Common myeloid progenitor, CD34-positive (primary cell): ENCODE results near the gene PPFIA1.
A peak's percentile ranks its signal among the peaks of the same experiment; 100 is the strongest.

Experiments used
- CTCF ChIA-PET: fragments of 350-600 bp; sonication (Branson Sonifier 250); formaldehyde crosslinking; loops from one replicate; lab custom pipeline; 2021; ENCODE audit warnings: antibody characterized with exemption; lab: Charles Lee
- POLR2A ChIA-PET: fragments of 350-600 bp; sonication (Branson Sonifier 250); formaldehyde crosslinking; loops from one replicate; lab custom pipeline; 2021; ENCODE audit warnings: antibody characterized with exemption; lab: Charles Lee
- DNase-seq, 3 donors: peaks; one replicate each; pipeline versions ENCODE4 v3.0.0 to v3.0.0-alpha.2; 2013
- H3K27ac ChIP-seq, 2 experiments: 1 replicate in 1 of 2; 2 replicates in 1 of 2; pipeline ENCODE4 v1.7.0; 2013; ENCODE audit warnings: inconsistent platforms in 2 of 2, low read length in 2 of 2, mild to moderate bottlenecking in 2 of 2, low read depth in 1 of 2, moderate library complexity in 1 of 2; ENCODE audit not compliant: severe bottlenecking in 2 of 2, insufficient read depth in 1 of 2, poor library complexity in 1 of 2
- H3K27me3 ChIP-seq, 5 experiments: replicated peaks in 2 of 5; 1 replicate in 3 of 5; 2 replicates in 2 of 5; pipeline versions ENCODE4 v1.6.1 to v1.7.0; 2013; ENCODE audit warnings: low read length in 4 of 5, mild to moderate bottlenecking in 2 of 5, moderate library complexity in 2 of 5, inconsistent platforms in 1 of 5; ENCODE audit not compliant: insufficient read depth in 5 of 5, control insufficient read depth in 4 of 5
- H3K36me3 ChIP-seq, 4 experiments: 1 replicate in 2 of 4; 2 replicates in 2 of 4; pipeline versions ENCODE4 v1.6.1 to v1.7.0; 2013; ENCODE audit warnings: low read length in 3 of 4, control low read depth in 1 of 4, mild to moderate bottlenecking in 1 of 4; ENCODE audit not compliant: control insufficient read depth in 4 of 4, insufficient read depth in 4 of 4
- H3K4me1 ChIP-seq, 4 experiments: 1 replicate in 3 of 4; 2 replicates in 1 of 4; pipeline versions ENCODE4 v1.6.1 to v1.7.1; 2013; ENCODE audit warnings: low read length in 3 of 4, mild to moderate bottlenecking in 3 of 4, control low read depth in 1 of 4, inconsistent platforms in 1 of 4, moderate library complexity in 1 of 4; ENCODE audit not compliant: control insufficient read depth in 4 of 4, insufficient read depth in 4 of 4; ENCODE audit errors: control extremely low read depth in 1 of 4
- H3K4me3 ChIP-seq, 7 experiments: 1 replicate in 4 of 7; 2 replicates in 3 of 7; pipeline versions ENCODE4 v1.5.1 to v1.7.0; 2013; ENCODE audit warnings: mild to moderate bottlenecking in 7 of 7, low read length in 6 of 7, moderate library complexity in 6 of 7, inconsistent platforms in 2 of 7, low read depth in 2 of 7, control low read depth in 1 of 7; ENCODE audit not compliant: insufficient read depth in 4 of 7, control insufficient read depth in 1 of 7; ENCODE audit errors: extremely low read depth in 1 of 7
- H3K9me3 ChIP-seq, 5 experiments: 1 replicate in 4 of 5; 2 replicates in 1 of 5; pipeline versions ENCODE4 v1.6.1 to v1.7.1; 2013; ENCODE audit warnings: low read length in 4 of 5, mild to moderate bottlenecking in 2 of 5, inconsistent platforms in 1 of 5, low read depth in 1 of 5, moderate library complexity in 1 of 5; ENCODE audit not compliant: control insufficient read depth in 4 of 5, insufficient read depth in 2 of 5; ENCODE audit errors: control extremely low read depth in 1 of 5
- WGBS: methylation state at CpG from one replicate; pipeline ENCODE4 v1.1.5; 2013; ENCODE audit not compliant: insufficient coverage; 5-methylcytosine and 5-hydroxymethylcytosine counted together

The PPFIA1 gene

DNA sequence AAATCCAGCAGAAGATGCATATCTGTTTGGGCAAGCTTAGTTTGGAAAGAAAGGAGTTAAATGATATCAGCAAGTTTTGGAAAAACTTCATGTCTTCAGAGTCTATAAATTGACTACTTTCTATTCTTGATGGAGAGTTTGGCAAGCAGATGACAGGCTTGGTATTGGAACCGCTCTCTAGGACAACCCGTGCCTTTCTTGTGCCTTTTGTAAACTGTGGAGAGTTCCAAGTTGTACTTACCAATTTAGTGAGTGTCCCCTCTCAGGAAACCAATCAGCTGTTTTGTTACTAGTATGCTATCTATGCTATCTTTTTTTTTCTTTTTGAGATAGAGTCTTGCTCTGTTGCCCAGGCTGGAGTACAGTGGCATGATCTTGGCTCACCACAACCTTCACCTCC, 84.1 kb downstream of the PPFIA1 start:
- H3K27me3 ChIP-seq = no peaks in the 10 kb centered on the region
- POLR2A ChIA-PET = interaction anchor here (0.5 kb wide), 1 partner anchor 26 kb away, joined by 4 read pairs; no protein-coding TSS in a partner anchor
- DNase-seq = no peak
- no peaks in the 10 kb centered on the region for H3K9me3 ChIP-seq
- peaks cover 0 to 17% (median 3%) of the 10 kb centered on the region in 4 experiments for H3K4me1 ChIP-seq
- CTCF ChIA-PET = interaction anchor here (0.7 kb wide), 1 partner anchor 16 kb away, joined by 3 read pairs; no protein-coding TSS in a partner anchor
- H3K27ac ChIP-seq = no peak overlapping the region
- peaks cover 13 to 47% (median 35%) of the 10 kb centered on the region in 4 experiments for H3K36me3 ChIP-seq
- WGBS = 94% methylated on average over 2 of the region's 2 CpGs
- H3K4me3 ChIP-seq = no peak overlapping the region

DNA sequence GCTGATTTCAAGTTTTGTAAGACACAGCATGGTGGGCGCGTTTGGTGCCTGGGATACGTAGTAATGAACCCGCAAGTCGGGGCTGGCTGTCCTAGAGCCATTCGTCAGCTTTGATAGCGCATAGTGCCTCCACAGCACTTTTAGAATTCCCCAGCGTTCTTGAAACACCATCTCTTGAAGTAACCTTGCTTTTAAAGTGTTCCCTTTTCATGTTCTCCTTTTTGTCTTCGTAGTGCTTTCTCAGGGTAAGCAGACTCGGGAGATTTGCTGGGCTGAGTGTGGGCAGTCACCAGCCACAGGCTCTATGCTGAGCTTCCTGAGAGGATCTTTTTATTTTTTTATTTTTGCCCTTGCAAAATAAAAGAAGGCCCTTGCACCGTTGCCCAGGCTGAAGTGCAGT, 88.3 kb downstream of the PPFIA1 start:
- Histone ChIP-seq H3K27ac (no peak overlapping the region), H3K9me3 (no peaks in the 10 kb centered on the region), H3K27me3 (no peaks in the 10 kb centered on the region), H3K4me1 (peaks cover 0 to 22% (median 6%) of the 10 kb centered on the region in 4 experiments), H3K4me3 (peak overlapping the region in 1 of 7 experiments; percentile 14), H3K36me3 (peaks cover 17 to 58% (median 49%) of the 10 kb centered on the region in 4 experiments)
- ChIA-PET CTCF (no interaction called here), POLR2A (no interaction called here)
- DNase-seq = peak; percentile 36 to 79 (median 72)
- 27% methylated on average over 9 of the region's 11 CpGs for WGBS

DNA sequence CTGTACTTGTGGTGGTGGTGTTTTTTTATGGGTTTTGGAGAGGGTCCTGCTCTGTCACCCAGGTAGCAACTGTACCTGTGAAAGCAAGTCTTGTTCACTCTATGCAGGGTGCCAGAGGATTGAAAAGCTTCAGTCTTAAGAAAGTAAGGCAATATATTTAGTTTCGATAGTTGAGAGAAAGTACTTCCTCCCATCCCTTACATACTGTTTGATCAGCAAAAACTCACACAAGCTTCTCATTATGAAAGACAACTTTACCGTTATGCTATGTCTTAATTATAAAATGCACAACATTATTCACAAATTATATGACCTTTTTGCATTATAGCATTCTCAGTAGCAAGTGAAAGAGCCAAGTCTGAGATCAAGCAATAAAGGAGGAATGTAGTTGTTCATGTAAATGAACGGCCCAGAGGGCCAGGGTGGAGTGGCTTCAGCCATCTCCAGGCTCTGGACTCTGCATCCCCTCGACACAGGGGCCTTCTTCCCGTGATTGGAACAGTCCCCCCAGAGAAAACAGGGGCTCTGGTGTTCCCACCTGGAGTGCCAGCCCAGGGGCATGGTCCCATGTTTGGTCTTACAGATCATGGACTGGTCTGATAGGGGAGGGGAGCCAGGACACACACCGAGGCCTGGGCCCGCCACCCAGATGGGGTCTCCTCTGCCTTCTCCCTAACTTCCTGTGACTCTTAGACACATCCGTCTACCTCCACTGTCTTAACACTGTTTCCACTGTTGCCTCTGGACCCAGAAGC, 89.1 kb downstream of the PPFIA1 start:
- Histone ChIP-seq H3K27ac (no peak overlapping the region), H3K4me1 (peaks cover 7 to 31% (median 14%) of the 10 kb centered on the region in 4 experiments), H3K9me3 (no peaks in the 10 kb centered on the region), H3K36me3 (peaks cover 15 to 50% (median 43%) of the 10 kb centered on the region in 4 experiments), H3K27me3 (no peaks in the 10 kb centered on the region), H3K4me3 (peak overlapping the region in 1 of 7 experiments; percentile 14)
- no peak for DNase-seq
- ChIA-PET CTCF (no interaction called here), POLR2A (no interaction called here)
- WGBS = 90% methylated on average over 4 of the region's 8 CpGs

DNA sequence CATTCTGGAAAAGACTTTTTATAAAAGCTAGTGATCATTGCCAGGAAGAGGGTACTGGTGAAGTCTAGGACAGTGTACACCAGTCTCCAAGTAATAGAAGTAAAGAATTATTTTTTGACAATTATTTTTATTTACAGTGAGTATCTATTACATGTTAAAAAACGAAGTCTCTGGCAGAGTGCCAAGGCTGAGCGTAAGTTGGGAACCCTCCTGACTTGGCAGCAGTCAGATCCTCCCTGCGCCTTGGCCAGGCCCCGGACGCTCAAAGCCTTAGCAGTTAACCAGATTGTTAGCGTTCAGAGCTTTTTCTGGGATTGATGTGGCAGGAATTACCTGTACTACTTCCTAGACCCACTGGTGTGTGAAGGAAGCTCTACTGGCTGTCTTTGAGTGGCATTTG, 89.7 kb downstream of the PPFIA1 start:
- Histone ChIP-seq H3K36me3 (peaks cover 15 to 47% (median 38%) of the 10 kb centered on the region in 4 experiments), H3K4me1 (peaks cover 13 to 37% (median 19%) of the 10 kb centered on the region in 4 experiments), H3K27ac (no peak overlapping the region), H3K27me3 (no peaks in the 10 kb centered on the region), H3K4me3 (no peak overlapping the region), H3K9me3 (no peaks in the 10 kb centered on the region)
- CTCF ChIA-PET = no interaction called here
- POLR2A ChIA-PET = no interaction called here
- 81% methylated on average over 4 of the region's 6 CpGs for WGBS
- DNase-seq = no peak

DNA sequence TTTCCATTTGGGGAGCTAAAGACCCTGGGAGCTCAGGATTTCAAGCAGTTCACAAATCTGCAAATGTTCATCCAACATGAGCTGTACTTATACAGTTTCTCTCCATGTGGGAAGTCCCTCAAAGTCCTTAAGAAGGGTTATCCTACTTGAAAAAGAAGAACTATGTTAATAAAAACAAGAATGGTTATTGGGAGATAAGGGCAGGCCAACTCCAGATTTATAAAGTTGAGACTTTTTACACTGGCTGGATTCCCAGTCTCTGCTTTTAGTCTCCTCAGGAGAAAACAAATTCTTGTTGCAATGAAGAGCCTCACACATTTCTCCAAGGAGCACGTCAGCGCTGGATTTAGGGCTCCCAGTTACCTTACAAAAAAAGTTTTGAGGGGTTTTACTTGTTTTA, 93.7 kb downstream of the PPFIA1 start:
- CTCF ChIA-PET = interaction anchor here (1.1 kb wide), 1 partner anchor 52 kb away, joined by 4 read pairs; no protein-coding TSS in a partner anchor
- peak overlapping the region in 1 of 7 experiments; percentile 63 for H3K4me3 ChIP-seq
- WGBS = no CpG with 5 or more reads among the region's 2 CpGs
- POLR2A ChIA-PET = no interaction called here
- H3K9me3 ChIP-seq = no peaks in the 10 kb centered on the region
- DNase-seq = no peak
- no peaks in the 10 kb centered on the region for H3K27me3 ChIP-seq
- peaks cover 28 to 50% (median 38%) of the 10 kb centered on the region in 4 experiments for H3K4me1 ChIP-seq
- peaks cover 9 to 26% (median 23%) of the 10 kb centered on the region in 4 experiments for H3K36me3 ChIP-seq
- no peak overlapping the region for H3K27ac ChIP-seq

DNA sequence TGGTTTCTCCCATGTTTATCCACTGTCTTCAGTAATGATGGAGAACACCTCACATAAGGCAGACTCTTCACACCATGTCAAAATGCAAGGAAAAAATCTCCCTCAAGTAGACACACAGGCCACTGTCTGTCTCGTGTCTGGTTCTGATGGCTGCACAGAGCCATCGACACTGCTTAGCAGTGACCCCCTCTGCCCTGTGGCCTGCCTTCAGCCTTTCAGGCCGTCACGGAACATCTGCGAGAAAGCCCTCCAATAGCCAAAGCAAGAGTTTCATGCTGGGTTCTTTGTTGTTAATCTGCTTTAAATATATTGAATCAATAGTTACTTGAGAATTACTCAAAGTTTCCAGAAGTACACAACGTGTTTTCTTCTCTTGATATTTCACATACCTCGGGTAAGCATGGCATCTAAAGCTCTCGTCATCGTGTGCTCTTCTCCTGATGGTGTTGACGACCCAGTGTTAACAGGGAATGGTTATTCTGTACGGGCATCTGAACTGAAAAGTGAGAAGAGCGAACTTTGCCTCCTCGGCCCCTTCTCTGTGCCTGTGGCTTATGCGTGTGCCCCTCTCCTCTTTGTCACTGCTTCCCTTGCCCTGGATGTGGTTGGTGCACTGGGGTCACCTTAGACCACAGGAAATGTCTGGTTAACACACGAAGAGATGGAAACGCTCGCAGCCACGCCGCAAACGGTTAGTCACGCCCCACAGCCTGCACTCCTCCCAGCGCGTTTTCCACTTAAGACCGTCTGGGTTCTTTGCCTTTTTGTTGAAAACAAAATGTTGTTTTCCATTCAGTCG, 94.5 kb downstream of the PPFIA1 start:
- peak overlapping the region in 1 of 2 experiments; percentile 19 for H3K27ac ChIP-seq
- H3K4me1 ChIP-seq = peaks cover 28 to 45% (median 38%) of the 10 kb centered on the region in 4 experiments
- H3K27me3 ChIP-seq = no peaks in the 10 kb centered on the region
- DNase-seq = peak; percentile 86 to 97 (median 96)
- no peaks in the 10 kb centered on the region for H3K9me3 ChIP-seq
- ChIA-PET CTCF (interaction anchor here (1.1 to 1.4 kb wide), 2 partner anchors 36 to 51 kb away, joined by 4 to 5 read pairs; no protein-coding TSS in a partner anchor), POLR2A (interaction anchor here (0.6 to 1.1 kb wide), 2 partner anchors 51 to 458 kb away, joined by 3 to 5 read pairs; no protein-coding TSS in a partner anchor)
- H3K36me3 ChIP-seq = peaks cover 9 to 26% (median 16%) of the 10 kb centered on the region in 4 experiments
- 10% methylated on average over 13 of the region's 25 CpGs for WGBS
- H3K4me3 ChIP-seq = peak overlapping the region in 6 of 7 experiments; percentile 6 to 63 (median 22)
